Neutrophil (primary cell): ENCODE results near the gene ITPRIPL2.

Experiments used
- H3K27ac ChIP-seq: fragments of 200-600 bp; sonication (generic); 2 replicates; pipeline ENCODE4 v1.5.1; 2016; ENCODE audit warnings: mild to moderate bottlenecking, moderate library complexity
- H3K27me3 ChIP-seq: fragments of 200-600 bp; sonication (generic); 2 replicates; pipeline ENCODE4 v1.6.0; 2016; ENCODE audit warnings: mild to moderate bottlenecking
- H3K36me3 ChIP-seq: fragments of 200-600 bp; sonication (generic); 2 replicates; pipeline ENCODE4 v1.5.1; 2017
- H3K4me1 ChIP-seq, 2 experiments: fragments of 200-600 bp in 1 of 2; sonication (generic) in 1 of 2; 1 replicate in 1 of 2; 2 replicates in 1 of 2; pipeline versions ENCODE4 v1.5.1 to v1.6.1; 2013 to 2016; ENCODE audit warnings: low read depth in 1 of 2, low read length in 1 of 2, mild to moderate bottlenecking in 1 of 2, moderate library complexity in 1 of 2; ENCODE audit not compliant: control insufficient read depth in 1 of 2, insufficient read depth in 1 of 2
- H3K4me3 ChIP-seq, 2 experiments: fragments of 200-600 bp in 1 of 2; sonication (generic) in 1 of 2; 1 replicate in 1 of 2; 2 replicates in 1 of 2; pipeline ENCODE4 v1.5.1; 2013 to 2016; ENCODE audit warnings: low read depth in 1 of 2, low read length in 1 of 2, mild to moderate bottlenecking in 1 of 2, moderate library complexity in 1 of 2
- H3K9me3 ChIP-seq: fragments of 200-600 bp; sonication (generic); 2 replicates; pipeline ENCODE4 v1.5.1; 2016
- CTCF ChIP-seq: fragments of 200-600 bp; sonication (generic); IDR thresholded peaks from 2 replicates; pipeline ENCODE4 v1.5.1; 2016; ENCODE audit warnings: antibody characterized with exemption

Gene ITPRIPL2

GRCh38 chr16:19131825-19132218, 18.1 kb downstream of the ITPRIPL2 start:
- H3K36me3 ChIP-seq = no peaks in the 10 kb centered on the region
- H3K4me3 ChIP-seq = no peak overlapping the region
- no peak for TF ChIP-seq CTCF
- peaks cover 0 to 5% of the 10 kb centered on the region in 2 experiments for H3K4me1 ChIP-seq
- H3K27me3 ChIP-seq = no peaks in the 10 kb centered on the region
- H3K27ac ChIP-seq = no peak overlapping the region
- no peaks in the 10 kb centered on the region for H3K9me3 ChIP-seq

GRCh38 chr16:19132255-19132654, 18.5 kb downstream of the ITPRIPL2 start:
- H3K27ac ChIP-seq = no peak overlapping the region
- H3K36me3 ChIP-seq = no peaks in the 10 kb centered on the region
- H3K27me3 ChIP-seq = no peaks in the 10 kb centered on the region
- H3K4me3 ChIP-seq = no peak overlapping the region
- H3K9me3 ChIP-seq = no peaks in the 10 kb centered on the region
- H3K4me1 ChIP-seq = peaks cover 0 to 5% of the 10 kb centered on the region in 2 experiments
- no peak for TF ChIP-seq CTCF

- peaks cover 0 to 5% of the 10 kb centered on the region in 2 experiments for H3K4me1 ChIP-seq
- no peak overlapping the region for H3K27ac ChIP-seq
- H3K9me3 ChIP-seq = no peaks in the 10 kb centered on the region
- TF ChIP-seq CTCF = no peak
- H3K27me3 ChIP-seq = no peaks in the 10 kb centered on the region
- no peaks in the 10 kb centered on the region for H3K36me3 ChIP-seq
- H3K4me3 ChIP-seq = no peak overlapping the region
These were observed 19.1 kb downstream of the ITPRIPL2 start for GRCh38 chr16:19132898-19133297.

- H3K4me3 ChIP-seq = no peak overlapping the region
- H3K4me1 ChIP-seq = peaks cover 0 to 5% of the 10 kb centered on the region in 2 experiments
These were observed 19.8 kb downstream of the ITPRIPL2 start for GRCh38 chr16:19133600-19133999.

GRCh38 chr16:19135201-19135842, 21.6 kb downstream of the ITPRIPL2 start:
- H3K36me3 ChIP-seq = no peaks in the 10 kb centered on the region
- no peak for TF ChIP-seq CTCF
- no peak overlapping the region for H3K4me3 ChIP-seq
- no peak overlapping the region for H3K27ac ChIP-seq
- no peaks in the 10 kb centered on the region for H3K9me3 ChIP-seq
- peaks cover 0 to 5% of the 10 kb centered on the region in 2 experiments for H3K4me1 ChIP-seq
- H3K27me3 ChIP-seq = no peaks in the 10 kb centered on the region

More at GRCh38 chr16:19133600-19133999, 19.8 kb downstream of the ITPRIPL2 start:
- Histone ChIP-seq H3K27ac (no peak overlapping the region), H3K36me3 (no peaks in the 10 kb centered on the region), H3K9me3 (no peaks in the 10 kb centered on the region), H3K27me3 (no peaks in the 10 kb centered on the region)
- TF ChIP-seq CTCF = no peak
